GM21825 (cell line): ENCODE measurements around the gene LDB3.

Experiments
- ATAC-seq: cut with Tn5 transposase; IDR thresholded peaks from one replicate; pipeline ENCODE4 v1.9.1; 2021; ENCODE audit warnings: mild to moderate bottlenecking, moderate library complexity; ENCODE audit not compliant: unreplicated experiment

The LDB3 gene

GRCh38 chr10:86684331-86685097 is 16.2 kb downstream of the LDB3 start:
- no peak for ATAC-seq

GRCh38 chr10:86685416-86685815 is 17.1 kb downstream of the LDB3 start:
- ATAC-seq = no peak

GRCh38 chr10:86685893-86686632 is 17.8 kb downstream of the LDB3 start:
- no peak for ATAC-seq

- ATAC-seq = no peak
Measured at GRCh38 chr10:86686972-86687371, 18.7 kb downstream of the LDB3 start.

GRCh38 chr10:86687750-86688149 is 19.4 kb downstream of the LDB3 start:
- ATAC-seq = no peak

- ATAC-seq = peak; percentile 84
Measured at GRCh38 chr10:86688398-86688921, 20.1 kb downstream of the LDB3 start.

GRCh38 chr10:86689146-86689545 is 20.8 kb downstream of the LDB3 start:
- ATAC-seq = no peak

GRCh38 chr10:86690231-86690630 is 21.9 kb downstream of the LDB3 start:
- no peak for ATAC-seq

- no peak for ATAC-seq
Measured at GRCh38 chr10:86690657-86691084, 22.4 kb downstream of the LDB3 start.

- ATAC-seq = no peak
Measured at GRCh38 chr10:86691333-86692022, 23.2 kb downstream of the LDB3 start.

GRCh38 chr10:86692023-86692514 is 23.8 kb downstream of the LDB3 start:
- ATAC-seq = no peak

- no peak for ATAC-seq
Measured at GRCh38 chr10:86692664-86693063, 24.4 kb downstream of the LDB3 start.

GRCh38 chr10:86693275-86693674 is 25.0 kb downstream of the LDB3 start:
- ATAC-seq = no peak

- ATAC-seq = no peak
Measured at GRCh38 chr10:86693721-86694369, 25.5 kb downstream of the LDB3 start.

GRCh38 chr10:86698207-86698940 is 30.1 kb downstream of the LDB3 start:
- ATAC-seq = no peak

GRCh38 chr10:86699125-86699524 is 30.8 kb downstream of the LDB3 start:
- no peak for ATAC-seq

GRCh38 chr10:86699541-86699940 is 31.2 kb downstream of the LDB3 start:
- no peak for ATAC-seq

GRCh38 chr10:86699991-86700840 is 31.9 kb downstream of the LDB3 start:
- no peak for ATAC-seq
